ENCODE measurements around the gene ETHE1. TPM values are rescaled to one million over a fixed set of nuclear protein-coding genes. Genes with fewer than 3 reads are reported as not detected.

Gene ETHE1
- total RNA-seq, 3 donors from 2014 or later = 41.6 to 70.1 (median 59.4) TPM

DNA sequence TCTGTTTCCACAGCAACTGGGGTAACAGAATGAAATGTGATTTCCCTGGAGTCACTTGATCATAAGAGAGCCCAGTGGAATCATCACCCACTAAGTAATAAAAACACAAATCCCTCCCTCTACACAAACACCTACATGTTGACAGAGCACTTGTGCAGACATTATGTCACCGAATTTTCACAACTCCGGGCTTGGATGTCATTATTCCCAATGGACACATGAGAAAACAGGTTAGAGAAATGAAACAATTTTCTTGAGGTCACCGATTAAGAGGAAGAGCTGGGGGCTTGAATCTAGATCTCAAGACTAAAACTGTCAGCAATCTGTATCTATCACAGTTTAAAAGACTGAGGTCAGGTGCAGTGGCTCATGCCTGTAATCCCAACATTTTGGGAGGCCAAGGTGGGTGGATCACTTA lies 45.2 kb upstream of the ETHE1 start:
- Histone ChIP-seq H3K4me1 (peaks cover 0 to 7% of the 10 kb centered on the region in 2 donors), H3K27ac (no peak overlapping the region), H3K36me3 (no peaks in the 10 kb centered on the region), H3K27me3 (no peaks in the 10 kb centered on the region), H3K4me3 (no peak overlapping the region), H3K9me3 (no peaks in the 10 kb centered on the region)
- intact Hi-C loops (cut with DNase I; ENCODE audit: low total_unique reads) = no loop called here
- DNase-seq (ENCODE audit: low spot score in 2 of 2) = no peak
- TF ChIP-seq POLR2A (IDR thresholded peaks at IDR 0.05) (no peak), POLR2AphosphoS5 (IDR thresholded peaks at IDR 0.05) (no peak)
- TF ChIP-seq, protein P1, sequence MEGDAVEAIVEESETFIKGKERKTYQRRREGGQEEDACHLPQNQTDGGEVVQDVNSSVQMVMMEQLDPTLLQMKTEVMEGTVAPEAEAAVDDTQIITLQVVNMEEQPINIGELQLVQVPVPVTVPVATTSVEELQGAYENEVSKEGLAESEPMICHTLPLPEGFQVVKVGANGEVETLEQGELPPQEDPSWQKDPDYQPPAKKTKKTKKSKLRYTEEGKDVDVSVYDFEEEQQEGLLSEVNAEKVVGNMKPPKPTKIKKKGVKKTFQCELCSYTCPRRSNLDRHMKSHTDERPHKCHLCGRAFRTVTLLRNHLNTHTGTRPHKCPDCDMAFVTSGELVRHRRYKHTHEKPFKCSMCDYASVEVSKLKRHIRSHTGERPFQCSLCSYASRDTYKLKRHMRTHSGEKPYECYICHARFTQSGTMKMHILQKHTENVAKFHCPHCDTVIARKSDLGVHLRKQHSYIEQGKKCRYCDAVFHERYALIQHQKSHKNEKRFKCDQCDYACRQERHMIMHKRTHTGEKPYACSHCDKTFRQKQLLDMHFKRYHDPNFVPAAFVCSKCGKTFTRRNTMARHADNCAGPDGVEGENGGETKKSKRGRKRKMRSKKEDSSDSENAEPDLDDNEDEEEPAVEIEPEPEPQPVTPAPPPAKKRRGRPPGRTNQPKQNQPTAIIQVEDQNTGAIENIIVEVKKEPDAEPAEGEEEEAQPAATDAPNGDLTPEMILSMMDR (IDR thresholded peaks at IDR 0.05) = no peak

DNA sequence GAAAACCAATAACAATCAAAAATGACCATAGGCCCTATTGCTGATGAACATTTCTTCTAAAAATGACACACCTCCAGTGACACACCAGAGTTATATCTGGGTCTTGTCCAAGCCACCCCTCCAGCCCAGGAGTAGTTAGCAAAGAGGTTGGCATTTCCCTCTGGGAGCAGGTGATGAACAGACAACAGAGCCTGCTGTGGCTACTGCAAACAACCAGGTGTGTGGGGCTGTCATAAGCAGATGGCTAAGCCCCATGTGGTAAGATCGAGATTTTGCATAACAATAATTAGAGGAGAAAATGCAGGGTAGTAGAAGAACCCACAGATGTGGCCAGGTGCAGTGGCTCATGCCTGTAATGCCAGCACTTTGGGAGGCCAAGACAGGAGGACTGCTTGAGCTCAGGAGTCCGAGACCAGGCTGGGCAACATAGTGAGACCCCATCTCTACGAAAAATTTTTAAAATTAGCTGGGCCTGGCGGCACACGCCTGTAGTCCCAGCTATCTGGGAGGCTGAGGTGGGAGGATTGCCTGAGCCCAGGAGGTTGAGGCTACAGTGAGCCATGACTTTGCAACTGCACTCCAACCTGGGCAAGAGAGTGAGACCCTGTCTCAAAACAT lies 43.3 kb upstream of the ETHE1 start:
- TF ChIP-seq POLR2A (IDR thresholded peaks at IDR 0.05) (no peak), POLR2AphosphoS5 (IDR thresholded peaks at IDR 0.05) (no peak)
- TF ChIP-seq, protein P1 (IDR thresholded peaks at IDR 0.05) = no peak
- Histone ChIP-seq H3K4me3 (no peak overlapping the region), H3K9me3 (no peaks in the 10 kb centered on the region), H3K27me3 (no peaks in the 10 kb centered on the region), H3K36me3 (no peaks in the 10 kb centered on the region), H3K27ac (no peak overlapping the region), H3K4me1 (peaks cover 0 to 7% of the 10 kb centered on the region in 2 donors)
- DNase-seq (ENCODE audit: low spot score in 2 of 2) = no peak
- intact Hi-C loops (cut with DNase I; ENCODE audit: low total_unique reads) = no loop called here

DNA sequence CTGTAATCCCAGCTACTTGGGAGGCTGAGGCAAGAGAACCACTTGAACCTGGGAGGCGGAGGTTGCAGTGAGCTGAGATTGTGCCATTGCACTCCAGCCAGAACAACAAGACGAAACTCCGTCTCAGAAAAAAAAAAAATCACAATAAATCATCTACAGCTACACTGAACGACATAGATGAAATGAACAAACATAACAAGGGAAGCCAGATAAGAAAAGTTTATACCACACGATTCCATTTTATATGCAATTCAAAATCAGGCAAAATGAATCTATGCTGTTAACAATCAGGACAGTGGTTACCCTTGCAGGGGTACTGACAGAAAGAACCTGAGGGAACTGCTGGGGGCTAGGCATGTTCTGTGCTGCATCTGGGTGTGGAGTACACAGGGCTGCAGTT lies 42.7 kb upstream of the ETHE1 start:
- TF ChIP-seq POLR2A (IDR thresholded peaks at IDR 0.05) (no peak), POLR2AphosphoS5 (IDR thresholded peaks at IDR 0.05) (no peak)
- TF ChIP-seq, protein P1 (IDR thresholded peaks at IDR 0.05) = no peak
- H3K4me1 ChIP-seq = peaks cover 0 to 4% of the 10 kb centered on the region in 2 donors
- no peak for DNase-seq (ENCODE audit: low spot score in 2 of 2)
- H3K27ac ChIP-seq = no peak overlapping the region
- H3K9me3 ChIP-seq = no peaks in the 10 kb centered on the region
- no peaks in the 10 kb centered on the region for H3K27me3 ChIP-seq
- intact Hi-C loops (cut with DNase I; ENCODE audit: low total_unique reads) = no loop called here
- H3K36me3 ChIP-seq = no peaks in the 10 kb centered on the region
- H3K4me3 ChIP-seq = no peak overlapping the region

DNA sequence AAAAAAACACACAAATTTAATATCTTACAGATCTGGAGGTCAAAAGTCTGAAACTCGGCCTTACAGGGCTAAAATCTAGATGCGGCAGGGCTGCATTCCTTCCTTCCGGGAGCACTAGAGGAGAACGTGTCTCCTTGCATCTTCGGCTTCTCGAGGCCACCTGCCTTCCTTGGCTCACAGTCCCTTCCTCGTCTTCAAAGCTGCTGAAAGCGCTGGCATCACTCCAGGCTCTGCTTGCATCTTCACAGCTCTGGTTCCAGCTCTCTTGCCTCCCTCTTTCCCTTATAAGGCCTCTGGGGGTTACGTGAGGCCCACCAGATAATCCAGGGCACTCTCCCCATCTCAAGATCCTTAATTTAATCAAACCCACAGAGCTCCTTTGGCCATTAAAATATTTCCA lies 37.8 kb upstream of the ETHE1 start:
- TF ChIP-seq POLR2AphosphoS5 (IDR thresholded peaks at IDR 0.05) = no peak
- no peak for TF ChIP-seq POLR2A (IDR thresholded peaks at IDR 0.05)
- TF ChIP-seq, protein P1 (IDR thresholded peaks at IDR 0.05) = no peak
- no peaks in the 10 kb centered on the region for H3K27me3 ChIP-seq
- H3K9me3 ChIP-seq = no peaks in the 10 kb centered on the region
- no peak overlapping the region for H3K27ac ChIP-seq
- H3K4me3 ChIP-seq = no peak overlapping the region
- no peaks in the 10 kb centered on the region for H3K36me3 ChIP-seq
- DNase-seq (ENCODE audit: low spot score in 2 of 2) = no peak
- intact Hi-C loops (cut with DNase I; ENCODE audit: low total_unique reads) = no loop called here
- no peaks in the 10 kb centered on the region for H3K4me1 ChIP-seq

DNA sequence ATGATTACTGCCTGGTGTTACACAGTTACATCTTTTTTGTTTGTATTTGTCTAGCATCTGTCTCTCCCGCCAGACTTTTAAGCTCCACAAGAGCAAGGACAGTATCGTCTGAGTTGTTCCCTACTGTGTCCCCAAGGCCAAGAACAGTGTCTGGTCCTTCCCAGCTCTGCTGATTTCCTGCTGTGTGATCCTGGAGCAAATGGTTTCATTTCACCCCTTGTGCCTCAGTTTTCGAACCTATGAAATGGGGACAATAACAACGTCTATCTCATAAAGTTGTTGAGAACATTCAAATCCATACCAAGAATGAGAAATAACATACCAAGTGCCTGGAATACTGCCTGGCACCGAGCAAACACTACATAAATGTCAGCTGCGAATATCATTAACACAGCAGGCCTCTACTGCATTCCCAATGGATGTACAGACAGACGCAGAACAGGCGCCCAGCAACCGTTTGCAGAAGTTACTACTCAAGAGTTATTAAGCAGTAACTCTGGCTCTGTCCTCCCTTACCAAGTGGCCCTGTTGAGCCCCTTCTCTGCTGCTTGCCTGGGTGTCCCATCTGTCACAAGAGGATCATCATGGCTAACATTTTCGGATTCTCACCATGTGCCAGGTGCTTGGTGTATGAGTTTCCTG lies 36.9 kb upstream of the ETHE1 start:
- Histone ChIP-seq H3K4me3 (no peak overlapping the region), H3K36me3 (no peaks in the 10 kb centered on the region), H3K27me3 (no peaks in the 10 kb centered on the region), H3K9me3 (no peaks in the 10 kb centered on the region), H3K27ac (no peak overlapping the region), H3K4me1 (no peaks in the 10 kb centered on the region)
- no peak for TF ChIP-seq POLR2A (IDR thresholded peaks at IDR 0.05)
- TF ChIP-seq, protein P1 (IDR thresholded peaks at IDR 0.05) = no peak
- no peak for TF ChIP-seq POLR2AphosphoS5 (IDR thresholded peaks at IDR 0.05)
- intact Hi-C loops (cut with DNase I; ENCODE audit: low total_unique reads) = no loop called here
- no peak for DNase-seq (ENCODE audit: low spot score in 2 of 2)

Measured in breast epithelium (tissue), 4 donors.